Stimulated activated CD4-positive, alpha-beta T cell treated with anti-CD3 and anti-CD28 coated beads, TNF-alpha, amount 100 ng/mL, for 4 hours (primary cell): ENCODE measurements around the gene SHISA7.
"Not testable (repeated sequence)": the region's sequence is repeated elsewhere in the genome, so short reads cannot be mapped to it uniquely, and the experiment has no call there.

Experiments used
- DNase-seq, 3 experiments: peaks; one replicate each; pipeline ENCODE4 v3.0.0-alpha.2; 2020; ENCODE audit warnings: low read depth in 3 of 3

The SHISA7 gene

DNA sequence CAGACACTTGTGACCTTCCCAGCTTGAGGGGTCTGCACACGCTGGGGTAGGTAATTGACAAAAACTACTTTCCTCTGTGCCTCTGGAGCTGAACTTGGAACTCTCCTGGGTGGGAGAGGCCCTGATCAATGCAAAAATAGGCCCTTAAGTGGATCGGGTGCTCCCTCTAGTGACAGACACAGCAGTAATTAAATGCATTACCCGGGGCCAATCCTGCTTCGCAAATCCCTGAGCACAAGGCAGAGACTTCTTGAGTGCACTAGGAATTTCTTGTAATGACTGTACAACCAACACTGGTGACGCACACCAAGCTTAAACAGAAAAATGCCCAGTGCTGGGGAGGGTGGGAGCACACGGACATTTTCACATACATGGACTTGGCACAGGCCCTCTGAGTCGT is 24.9 kb downstream of the SHISA7 start:
- DNase-seq, result peak in 1 of 3 experiments; percentile 35

DNA sequence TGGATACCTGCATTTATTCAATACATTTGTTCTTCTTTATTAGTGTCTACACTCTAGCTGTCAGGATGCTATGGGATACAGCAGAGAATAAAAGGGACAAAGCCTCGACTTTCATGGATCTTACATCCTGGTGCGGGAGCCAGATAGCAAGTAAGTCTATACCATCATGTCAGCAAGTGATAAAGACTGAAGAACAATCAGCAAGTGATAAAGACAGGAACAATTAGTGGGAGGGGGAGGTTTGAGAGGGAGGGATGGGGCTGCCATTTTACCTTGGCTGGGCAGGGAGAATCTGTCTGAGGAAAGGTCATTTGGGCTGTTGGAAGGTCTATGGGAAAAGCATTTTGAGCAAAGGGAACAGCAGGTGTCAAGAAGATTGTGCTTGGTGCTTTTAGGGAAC is 32.9 kb downstream of the SHISA7 start:
- no peak for DNase-seq

DNA sequence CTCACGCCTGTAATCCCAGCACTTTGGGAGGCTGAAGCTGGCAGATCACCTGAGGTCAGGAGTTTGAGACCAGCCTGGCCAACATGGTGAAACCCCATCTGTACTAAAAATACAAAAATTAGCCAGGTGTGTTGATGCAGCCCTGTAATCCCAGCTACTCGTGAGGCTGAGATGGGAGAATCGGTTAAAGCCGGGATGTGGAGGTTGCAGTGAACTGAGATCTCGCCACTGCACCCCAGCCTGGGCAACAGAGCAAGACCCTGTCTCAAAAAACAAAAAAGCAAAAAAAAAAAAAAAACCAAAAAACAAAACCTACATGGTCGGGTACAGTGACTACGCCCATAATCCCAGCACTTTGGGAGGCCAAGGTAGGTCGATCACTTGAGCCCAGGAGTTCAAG is 33.9 kb downstream of the SHISA7 start:
- not testable (repeated sequence) for DNase-seq

DNA sequence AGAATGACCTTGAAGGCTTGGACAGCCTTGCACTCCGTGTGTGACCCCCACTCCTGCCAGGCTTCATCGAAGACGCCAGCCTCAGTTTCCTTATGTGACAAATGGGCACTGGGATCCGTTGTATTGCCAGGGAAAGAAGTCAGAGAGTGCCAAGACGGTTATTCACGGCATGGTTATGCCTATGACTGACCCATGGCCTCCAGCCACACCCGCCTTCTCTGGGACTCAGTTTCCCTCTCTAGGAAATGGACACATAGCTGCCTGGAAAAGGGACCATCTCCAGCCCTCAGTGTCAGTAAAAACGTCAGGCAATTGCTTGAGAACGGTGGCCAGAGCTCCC is 34.6 kb downstream of the SHISA7 start:
- DNase-seq, result no peak

DNA sequence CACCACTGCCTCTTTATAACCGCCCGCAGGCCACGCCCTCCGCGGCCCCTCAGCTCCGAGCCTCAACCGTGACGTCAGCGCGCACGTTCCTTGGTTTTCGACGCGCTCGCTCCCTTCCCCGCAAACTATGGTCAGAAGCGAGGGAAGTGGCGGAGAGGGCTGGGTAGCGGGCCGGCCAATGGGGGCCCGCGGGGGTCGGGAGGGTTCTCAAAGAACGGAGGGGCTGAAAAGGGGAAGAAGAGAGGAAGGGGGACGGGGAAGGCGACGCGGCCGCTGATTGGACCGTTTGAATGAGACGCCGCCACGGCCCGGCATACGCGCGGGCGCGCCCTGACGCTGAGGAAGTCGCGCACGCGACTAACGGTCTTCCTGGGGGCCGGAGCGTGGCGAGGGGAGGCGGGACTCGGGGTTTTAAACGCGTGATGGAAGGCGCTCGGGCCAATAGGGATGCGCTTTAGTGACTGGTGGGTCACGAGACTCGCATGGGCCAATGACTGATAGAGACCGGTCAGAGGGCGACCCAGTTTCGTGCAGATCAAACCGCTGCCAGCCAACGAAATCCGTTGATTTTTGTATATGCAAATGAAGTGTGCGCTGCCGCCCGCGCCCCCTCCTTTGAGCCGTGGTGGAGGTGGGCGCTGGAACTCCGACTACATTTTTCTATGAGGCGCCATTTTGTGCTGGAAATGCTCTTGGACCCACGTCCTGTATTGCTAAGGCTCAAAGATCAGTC is 35.1 kb downstream of the SHISA7 start:
- DNase-seq, result peak; percentile 93 to 95 (median 94)

DNA sequence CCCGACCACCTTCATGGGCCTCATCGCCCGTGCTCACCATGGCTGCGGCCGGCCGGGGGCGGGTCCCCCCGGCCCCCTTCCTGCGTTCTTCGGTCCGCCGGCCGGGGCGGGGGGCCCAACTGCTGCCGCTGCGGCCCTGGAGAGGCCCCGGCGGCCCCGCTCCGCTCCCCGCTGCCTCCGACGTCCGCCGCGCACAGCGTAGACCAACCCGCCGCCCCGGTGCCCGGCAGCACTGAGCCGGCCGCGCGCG is 35.6 kb downstream of the SHISA7 start, which contains the start of gene UBE2S:
Gene UBE2S, minus strand, starts transcription at position 239 of the 250 bp plus-strand sequence. Its CDS starts 199 bp downstream, at position 40.
- not testable (repeated sequence) for DNase-seq

DNA sequence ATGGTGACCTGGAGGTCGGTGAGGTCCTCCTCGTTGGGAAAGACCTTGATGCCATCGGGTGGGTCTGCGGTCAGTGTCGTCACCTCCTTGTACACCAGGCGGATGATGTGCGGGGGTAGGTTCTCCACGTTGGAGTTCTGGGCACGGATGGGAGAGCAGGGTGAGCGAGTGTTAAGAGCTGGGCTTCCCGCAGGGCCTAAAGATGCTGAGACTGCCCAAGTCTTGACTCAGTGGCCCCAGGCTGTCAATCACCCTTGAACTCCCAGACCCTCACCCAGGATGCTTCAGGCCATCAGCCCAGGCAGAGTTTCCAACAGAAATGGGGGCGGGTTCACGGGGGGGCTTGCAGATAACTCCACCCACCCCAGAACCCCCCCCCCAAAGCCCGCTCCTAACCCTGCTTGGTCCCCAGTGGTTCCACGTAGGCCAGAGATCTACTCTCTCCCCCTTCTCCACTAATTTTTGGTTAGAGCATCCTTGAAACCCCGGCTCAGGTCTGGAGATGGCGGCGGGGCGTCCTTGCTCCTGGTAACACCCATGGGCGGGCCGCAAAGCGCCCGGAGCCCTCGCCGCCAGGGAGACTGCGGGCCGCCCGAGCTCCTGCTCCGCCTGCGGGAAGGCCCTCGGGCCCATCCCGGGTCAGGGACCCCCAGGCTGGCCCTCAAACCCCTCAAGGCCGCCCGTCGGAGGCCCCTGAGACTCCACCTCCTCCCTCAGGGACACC is 36.1 kb downstream of the SHISA7 start:
- no peak for DNase-seq

DNA sequence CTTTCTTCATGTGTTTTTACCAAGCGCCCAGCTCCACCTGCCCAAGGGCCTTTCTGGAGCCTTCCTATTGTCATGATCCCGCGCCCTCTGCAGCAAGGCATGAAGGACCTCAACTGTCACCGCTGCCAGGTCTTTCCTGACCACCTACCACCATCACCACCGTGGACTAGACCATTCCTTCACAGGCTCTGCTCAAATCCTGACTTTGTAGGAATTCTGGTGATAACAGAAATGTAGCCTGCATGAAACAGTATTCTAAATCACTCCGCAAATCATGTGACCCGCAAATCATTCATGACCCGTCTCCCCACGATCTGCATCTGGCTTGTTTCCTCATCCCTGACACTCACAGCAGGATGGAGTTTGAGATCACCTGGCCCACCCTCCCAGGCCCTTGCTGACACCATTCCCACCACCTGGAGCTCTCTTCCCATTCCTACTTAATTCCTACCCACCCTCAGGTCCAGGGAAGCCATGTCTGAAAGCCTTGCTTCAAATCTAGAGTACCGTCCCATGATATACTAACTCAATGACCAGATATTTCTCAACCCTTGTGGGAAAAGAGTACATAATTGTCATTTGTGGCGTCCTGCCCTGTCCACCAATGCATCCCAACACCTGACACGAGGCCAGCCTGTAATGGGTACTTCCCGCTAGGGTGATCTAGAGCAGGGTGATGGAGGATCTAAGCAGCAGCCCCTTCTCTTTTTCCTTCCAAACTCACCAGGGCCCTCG is 36.8 kb downstream of the SHISA7 start:
- DNase-seq, result no peak

DNA sequence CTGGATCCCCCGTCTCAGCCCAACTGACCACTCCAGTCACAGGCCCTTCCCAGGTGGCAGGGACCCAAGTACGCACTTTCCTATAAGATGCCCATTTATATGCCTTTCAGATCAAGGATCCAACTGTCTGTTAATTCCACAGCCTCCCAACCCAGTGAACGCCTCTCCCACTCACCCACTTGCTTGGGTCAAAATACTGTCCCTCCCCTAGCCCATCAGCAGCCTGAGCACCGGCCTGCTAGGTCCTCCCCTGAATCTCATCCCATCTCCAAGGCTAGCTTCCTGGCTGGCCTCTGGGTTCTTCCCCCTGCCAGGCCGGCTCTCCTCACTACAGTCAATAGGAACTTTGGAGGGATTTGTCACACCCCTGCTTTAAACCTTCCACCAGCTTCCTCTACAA is 37.5 kb downstream of the SHISA7 start:
- DNase-seq, result no peak

DNA sequence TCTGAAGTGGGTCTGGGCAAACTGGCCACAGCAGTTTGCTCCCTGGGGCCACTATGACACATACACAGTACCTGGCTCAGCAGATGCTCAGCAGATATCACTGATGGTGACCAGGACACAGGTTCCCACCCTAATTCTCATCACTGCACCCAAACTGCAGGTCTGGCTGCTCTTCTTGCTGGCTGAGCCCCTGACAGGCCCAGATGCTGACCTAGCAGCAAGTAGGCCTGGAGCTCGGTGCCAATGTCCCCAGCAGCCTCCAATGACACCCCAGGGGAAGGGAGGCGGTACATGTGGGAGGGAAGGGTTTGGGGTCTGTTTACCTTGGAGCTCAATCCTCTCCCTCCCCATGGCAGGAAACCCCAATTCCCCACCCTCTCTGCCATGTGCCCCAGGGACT is 40.6 kb downstream of the SHISA7 start:
- DNase-seq, result no peak

DNA sequence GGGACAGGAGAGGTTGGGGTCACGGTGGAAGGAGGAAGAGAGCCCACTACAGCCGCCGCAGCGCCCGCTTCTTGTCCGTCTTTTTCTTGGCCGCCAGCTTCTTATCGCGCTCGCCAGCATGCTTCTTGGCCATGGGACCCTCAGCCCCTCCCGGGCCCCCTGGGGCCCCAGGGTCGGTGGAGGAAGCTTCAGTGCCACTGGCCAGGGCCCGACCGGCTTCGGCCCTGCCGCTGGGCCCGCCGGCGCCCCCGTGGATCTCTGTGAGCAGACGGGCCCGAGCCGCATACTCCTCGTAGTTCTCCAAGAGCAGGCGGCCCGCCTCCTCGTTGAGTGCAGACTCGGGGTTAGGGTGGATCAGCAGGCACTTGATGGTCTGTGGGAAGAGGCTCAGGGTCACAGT is 41.7 kb downstream of the SHISA7 start:
- DNase-seq, result not testable (repeated sequence)

DNA sequence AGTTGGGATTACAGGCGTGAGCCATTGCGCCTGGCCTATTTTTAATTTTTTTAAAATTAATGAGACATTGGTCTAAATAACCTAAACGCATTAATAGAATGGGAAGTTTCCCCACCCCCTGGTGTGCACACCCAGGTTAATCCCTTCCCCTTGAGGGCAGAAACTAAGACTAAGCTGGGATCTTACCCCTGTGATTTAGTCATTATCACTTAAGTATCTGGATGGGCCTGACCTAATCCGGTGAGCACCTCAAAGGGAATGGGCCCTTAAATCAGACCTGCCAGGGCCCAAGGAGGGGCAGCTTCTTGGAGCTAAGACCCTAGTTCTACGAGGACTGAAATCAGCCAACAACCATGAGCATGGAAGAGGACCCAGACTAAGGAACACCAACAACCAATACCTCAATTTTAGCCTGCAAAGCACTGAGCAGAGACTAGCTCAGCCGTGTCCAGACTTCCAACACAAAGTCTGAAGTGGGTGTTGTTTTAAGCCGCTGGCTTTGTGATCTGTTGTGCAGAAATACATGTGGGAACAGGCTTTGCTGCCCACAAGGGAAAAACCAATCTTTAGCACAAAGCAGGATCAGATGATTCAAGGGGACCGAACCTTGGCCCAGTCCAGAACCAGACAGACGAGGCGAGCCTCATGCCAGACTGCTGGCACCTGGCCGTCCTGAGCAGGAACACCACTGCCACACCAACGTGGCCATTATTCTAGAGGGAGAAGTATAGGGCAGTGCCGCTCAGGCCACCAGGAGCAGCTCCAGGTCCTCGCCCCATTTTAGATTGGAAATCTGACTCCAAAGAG is 42.6 kb downstream of the SHISA7 start:
- DNase-seq, result no peak

DNA sequence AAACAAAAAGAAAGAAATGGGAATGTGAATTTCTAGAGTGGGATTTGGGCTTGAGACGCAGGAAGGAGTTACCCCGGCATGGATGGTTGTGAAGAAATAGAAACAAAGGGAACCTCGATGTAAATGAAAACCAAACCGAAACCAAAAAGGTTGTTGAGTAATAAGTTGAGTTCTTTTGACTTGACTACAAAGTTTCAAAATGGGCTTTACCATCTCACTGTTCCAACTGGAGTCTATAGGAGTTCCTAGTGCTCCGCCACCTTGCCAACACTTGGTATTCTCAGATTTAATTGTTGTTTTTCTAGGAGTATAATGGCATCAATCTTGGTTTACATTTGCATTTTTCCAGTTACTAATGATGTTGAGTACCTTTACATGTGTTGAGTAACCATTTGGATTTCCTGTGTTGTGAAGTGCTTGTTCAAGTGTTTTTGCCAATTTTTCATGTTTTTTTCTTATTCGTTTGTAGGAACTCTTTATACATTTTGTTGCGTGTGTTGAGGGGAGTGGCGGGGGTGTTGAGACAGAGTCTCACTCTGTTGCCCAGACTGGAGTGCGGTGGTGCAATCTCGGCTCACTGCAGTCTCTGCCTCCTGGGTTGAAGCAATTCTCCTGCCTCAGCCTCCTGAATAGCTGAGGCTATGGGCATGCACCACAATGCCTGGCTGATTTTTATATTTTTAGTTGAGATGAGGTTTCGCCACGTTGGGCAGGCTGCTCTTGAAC is 44.7 kb downstream of the SHISA7 start:
- DNase-seq, result no peak

DNA sequence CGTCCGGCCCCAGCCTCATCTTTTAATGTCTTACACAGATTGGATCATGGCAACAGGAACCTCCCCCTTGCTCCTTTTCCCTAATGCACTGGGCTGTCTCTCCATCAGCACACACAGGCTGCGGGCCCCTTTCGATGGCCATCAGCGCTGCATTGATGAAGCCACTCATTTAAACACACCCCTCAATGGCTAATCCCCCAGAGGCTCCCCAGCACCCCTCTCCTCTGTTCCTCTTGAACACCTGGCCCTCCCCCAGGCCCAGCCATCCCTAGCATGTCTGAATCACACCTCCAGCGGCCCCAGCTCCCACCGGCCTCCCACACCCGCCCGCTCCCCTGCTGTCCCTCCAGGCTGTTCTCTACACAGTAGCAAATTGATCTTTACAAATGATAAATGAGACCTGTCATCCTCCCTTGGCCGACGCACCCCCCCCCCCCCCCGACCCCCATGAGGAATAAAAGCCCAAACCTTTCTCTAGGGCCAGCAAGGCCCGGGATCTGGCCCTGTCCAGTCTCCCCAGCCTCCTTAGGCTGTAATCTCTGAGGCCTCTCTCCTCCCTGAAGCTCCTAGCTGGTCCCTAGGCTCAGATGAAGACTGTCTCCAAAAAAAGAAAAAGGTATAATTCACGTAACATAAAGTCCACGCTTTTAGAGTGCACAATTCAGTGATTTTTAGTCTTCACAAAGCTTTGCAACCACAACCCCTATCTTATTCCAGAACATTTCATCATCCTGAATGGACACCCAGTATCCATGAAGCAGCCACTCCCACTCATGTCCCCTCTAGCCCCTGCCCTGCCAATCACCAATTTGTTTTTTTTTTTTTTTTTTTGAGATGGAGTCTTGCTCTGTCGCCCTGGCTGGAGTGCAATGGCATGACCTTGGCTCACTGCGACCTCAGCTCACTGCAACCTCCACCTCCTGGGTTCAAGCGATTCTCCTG is 50.0 kb downstream of the SHISA7 start:
- DNase-seq, result no peak

DNA sequence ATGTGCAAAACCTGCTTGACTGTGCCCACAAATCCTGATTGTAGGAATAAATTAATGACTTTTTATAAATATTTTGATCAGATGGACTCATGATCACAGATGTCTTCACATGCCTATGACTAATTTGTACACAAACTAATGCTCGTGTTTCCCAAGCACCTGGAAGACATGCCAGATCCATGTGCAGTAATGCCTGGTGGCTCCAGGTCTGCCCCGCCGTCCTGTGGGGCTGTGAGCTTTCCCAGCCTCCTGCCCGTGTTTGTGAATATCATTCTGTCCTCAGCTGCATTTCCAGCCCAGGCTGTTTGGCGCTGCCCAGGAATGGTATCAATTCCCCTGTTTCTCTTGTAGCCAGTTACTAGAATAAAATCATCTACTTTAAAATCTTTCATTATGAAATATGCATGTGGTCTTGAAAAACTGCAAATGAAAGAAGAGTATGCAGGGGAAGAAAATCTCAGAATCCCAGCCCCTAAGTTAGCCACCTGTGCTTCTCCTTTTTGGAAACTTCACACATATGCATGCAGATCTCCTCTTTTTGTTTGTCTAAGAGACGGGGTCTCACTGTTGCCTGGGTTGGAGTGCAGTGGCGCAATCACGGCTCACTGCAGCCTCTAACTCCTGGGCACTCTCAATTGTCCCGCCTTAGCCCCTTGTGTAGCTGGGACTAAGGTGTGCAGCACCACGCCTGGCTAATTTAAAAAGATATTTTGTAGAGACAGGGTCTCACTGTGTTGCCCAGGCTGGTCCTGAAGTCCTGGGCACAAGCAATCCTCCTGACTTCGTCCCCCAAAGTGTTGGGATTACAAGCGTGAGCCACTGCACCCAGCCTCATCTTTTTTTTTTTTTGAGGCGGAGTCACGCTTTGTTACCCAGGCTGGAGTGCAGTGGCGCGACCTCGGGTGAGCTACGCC is 51.1 kb downstream of the SHISA7 start:
- no peak for DNase-seq

DNA sequence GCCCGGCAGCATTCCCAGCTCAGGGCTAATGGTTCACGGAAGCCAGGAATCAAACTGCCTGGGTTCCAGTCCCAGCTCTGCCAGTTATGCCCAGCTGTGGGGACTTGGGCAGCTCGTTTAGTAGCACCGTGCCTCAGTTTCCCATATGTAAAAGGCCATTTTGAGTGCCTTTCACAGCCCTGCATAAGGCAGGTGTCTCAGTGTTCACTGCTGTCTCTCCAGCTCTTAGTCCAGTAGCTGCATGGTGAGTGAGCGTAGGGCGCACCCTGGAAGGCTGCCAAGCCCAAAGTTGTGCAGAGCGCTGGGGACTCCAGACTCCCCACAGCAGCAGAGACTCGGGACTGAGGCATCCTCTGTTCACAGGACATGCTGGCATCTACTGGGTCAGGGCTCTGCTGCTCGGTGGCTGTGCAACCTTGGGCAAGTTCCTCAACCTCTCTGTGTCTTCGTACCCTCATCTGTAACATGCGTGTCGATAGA is 51.9 kb downstream of the SHISA7 start:
- DNase-seq, result no peak

DNA sequence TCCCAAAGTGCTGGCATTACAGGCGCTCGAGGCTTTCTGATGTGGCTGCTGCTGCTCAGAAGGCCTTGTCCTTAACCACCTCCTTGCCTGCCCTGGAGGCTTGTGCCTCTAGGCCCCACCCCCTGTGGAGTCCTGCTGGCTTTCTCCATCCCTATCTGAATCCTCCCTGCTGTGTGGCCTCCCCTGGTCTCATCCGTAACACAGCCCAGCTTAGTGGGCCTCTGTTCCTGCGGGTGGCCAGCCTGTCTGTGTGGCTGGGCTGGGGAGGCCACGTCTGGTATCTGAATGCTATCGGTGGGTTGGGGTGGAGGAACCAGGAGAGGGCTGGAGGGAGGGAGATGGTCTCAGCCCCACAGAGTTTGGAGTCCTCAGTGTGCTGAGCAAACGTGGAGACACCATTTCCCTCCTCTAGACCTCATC is 52.6 kb downstream of the SHISA7 start:
- no peak for DNase-seq

DNA sequence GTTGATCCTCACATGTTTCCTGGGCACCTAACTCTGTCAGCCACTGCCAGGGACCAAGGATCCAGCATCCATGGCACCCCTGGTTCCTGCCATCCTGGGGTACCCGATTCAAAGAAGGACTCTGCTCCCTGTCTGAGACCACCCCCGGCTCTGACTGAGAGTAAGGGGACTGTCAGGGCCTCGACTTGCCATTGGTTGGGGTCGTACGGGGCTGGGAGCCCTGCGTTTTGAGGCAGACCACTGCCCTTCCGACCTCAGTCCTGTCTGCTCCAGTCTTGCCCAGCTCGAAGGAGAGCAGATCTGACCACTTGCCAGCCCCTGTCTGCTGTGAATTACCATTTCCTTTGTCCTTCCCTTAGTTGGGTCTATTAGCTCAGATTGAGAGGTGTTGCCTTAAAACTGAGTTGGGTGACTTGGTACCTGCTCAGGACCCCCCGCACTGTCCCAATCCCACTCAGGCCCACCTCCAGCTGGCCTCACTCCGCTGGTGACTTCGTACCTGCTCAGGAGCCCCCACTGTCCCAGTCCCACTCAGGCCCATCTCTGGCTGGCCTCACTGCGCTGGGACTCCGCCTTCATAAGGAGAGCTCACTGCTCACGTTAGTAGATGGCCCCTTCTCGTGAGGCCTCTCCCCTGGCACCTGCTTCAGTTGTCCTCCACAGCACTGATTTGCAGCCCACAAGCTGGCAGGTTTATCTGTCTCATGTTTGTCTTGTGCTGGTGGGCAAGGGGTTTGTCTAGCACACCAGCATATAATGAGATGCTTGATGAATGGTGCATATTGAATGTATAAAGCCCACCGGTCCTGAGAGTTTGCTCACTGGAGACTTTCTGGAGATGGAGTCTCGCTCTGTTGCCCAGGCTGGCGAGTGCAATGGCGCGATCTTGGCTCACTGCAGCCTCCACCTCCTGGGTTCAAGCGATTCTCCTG is 53.4 kb downstream of the SHISA7 start:
- DNase-seq, result no peak
